Smooth muscle cell (in vitro differentiated cells): ENCODE results near the gene FAM53B. TPM values are rescaled to one million over a fixed set of nuclear protein-coding genes. Genes with fewer than 3 reads are reported as not detected.

ENCODE experiments used
- DNase-seq: peaks from one replicate; lab custom pipeline; 2025; ENCODE audit not compliant: unreplicated experiment; lab: John Stamatoyannopoulos, UW
- H2AFZ ChIP-seq: fragments of 200-600 bp; sonication (generic); 2 replicates; pipeline ENCODE4 v1.6.0; 2016; ENCODE audit warnings: antibody characterized with exemption, low read depth, mild to moderate bottlenecking
- H3F3A ChIP-seq: fragments of 200-600 bp; sonication (generic); 2 replicates; pipeline ENCODE4 v1.6.0; 2017; ENCODE audit warnings: antibody characterized with exemption, low read depth
- H3K27ac ChIP-seq: fragments of 200-600 bp; sonication (generic); 2 replicates; pipeline ENCODE4 v1.5.1; 2016; ENCODE audit warnings: low read depth, mild to moderate bottlenecking
- H3K27me3 ChIP-seq: fragments of 200-600 bp; sonication (generic); 2 replicates; pipeline ENCODE4 v1.6.1; 2016; ENCODE audit warnings: low read depth, mild to moderate bottlenecking
- H3K36me3 ChIP-seq: fragments of 200-600 bp; sonication (generic); 2 replicates; pipeline ENCODE4 v1.5.1; 2016; ENCODE audit warnings: low read depth
- H3K4me1 ChIP-seq: fragments of 200-600 bp; sonication (generic); 2 replicates; pipeline ENCODE4 v1.5.1; 2016; ENCODE audit warnings: low read depth
- H3K4me2 ChIP-seq: fragments of 200-600 bp; sonication (generic); 2 replicates; pipeline ENCODE4 v1.6.0; 2016; ENCODE audit warnings: mild to moderate bottlenecking
- H3K4me3 ChIP-seq: fragments of 200-600 bp; sonication (generic); 2 replicates; pipeline ENCODE4 v1.5.1; 2016; ENCODE audit warnings: mild to moderate bottlenecking
- H3K79me2 ChIP-seq: fragments of 200-600 bp; sonication (generic); 2 replicates; pipeline ENCODE4 v1.6.0; 2016; ENCODE audit warnings: low read depth, mild to moderate bottlenecking
- H3K9ac ChIP-seq: fragments of 200-600 bp; sonication (generic); 2 replicates; pipeline ENCODE4 v1.6.0; 2016; ENCODE audit warnings: low read depth
- H3K9me3 ChIP-seq: fragments of 200-600 bp; sonication (generic); replicated peaks from 2 replicates; pipeline ENCODE4 v1.5.1; 2016; ENCODE audit warnings: low read depth
- H4K20me1 ChIP-seq: fragments of 200-600 bp; sonication (generic); 2 replicates; pipeline ENCODE4 v1.6.0; 2016; ENCODE audit warnings: low read depth
- CTCF ChIP-seq: fragments of 200-600 bp; sonication (generic); IDR thresholded peaks from 2 replicates; pipeline ENCODE4 v1.5.1; 2017; ENCODE audit warnings: borderline replicate concordance, mild to moderate bottlenecking, antibody characterized with exemption; ENCODE audit not compliant: insufficient read depth, poor library complexity, severe bottlenecking
- WGBS: methylation state at CpG from one replicate; pipeline ENCODE4 v1.1.7; 2016; ENCODE audit warnings: low lambda C conversion rate; 5-methylcytosine and 5-hydroxymethylcytosine counted together
- polyA plus RNA-seq: library from polyadenylated mRNA; unstranded; fragments of >200 nt; fragmentation: Nextera tagmentation; extraction: Ambion mirVana; gene quantifications from 2 replicates; pipeline ENCODE4 v1.2.1, GENCODE V29; 2016
- total RNA-seq: library from RNA; depleted of rRNA; stranded (reverse); fragments of >200 nt; gene quantifications from 2 replicates; pipeline ENCODE4 v1.2.3, GENCODE V29; 2014

FAM53B gene
- total and polyA plus RNA-seq, 2 experiments from 2014 or later = 5.5 to 6.2 TPM

- H3K9me3 ChIP-seq = no peaks in the 10 kb centered on the region
Observed at GRCh38 chr10:124629842-124630241, 114.3 kb downstream of the FAM53B start.

GRCh38 chr10:124629415-124629814 is 114.8 kb downstream of the FAM53B start:
- no peaks in the 10 kb centered on the region for H3F3A ChIP-seq
- no peaks in the 10 kb centered on the region for H3K36me3 ChIP-seq
- no peak overlapping the region for H2AFZ ChIP-seq
- H3K79me2 ChIP-seq = peaks cover 4% of the 10 kb centered on the region
- no peaks in the 10 kb centered on the region for H3K9me3 ChIP-seq
- H3K4me2 ChIP-seq = no peak overlapping the region
- no peaks in the 10 kb centered on the region for H3K27me3 ChIP-seq
- TF ChIP-seq CTCF = no peak
- no peak overlapping the region for H3K27ac ChIP-seq
- peaks cover 6% of the 10 kb centered on the region for H3K4me1 ChIP-seq
- no peak for DNase-seq
- H3K9ac ChIP-seq = no peak overlapping the region
- peaks cover 74% of the 10 kb centered on the region for H4K20me1 ChIP-seq
- no peak overlapping the region for H3K4me3 ChIP-seq
- WGBS = 80% methylated on average over 6 of the region's 6 CpGs

More at GRCh38 chr10:124629842-124630241, 114.3 kb downstream of the FAM53B start:
- H3K4me2 ChIP-seq = no peak overlapping the region
- no peak for DNase-seq
- no peaks in the 10 kb centered on the region for H3K36me3 ChIP-seq
- no peak overlapping the region for H2AFZ ChIP-seq
- no peak overlapping the region for H3K9ac ChIP-seq
- peaks cover 4% of the 10 kb centered on the region for H3K79me2 ChIP-seq
- H3F3A ChIP-seq = no peaks in the 10 kb centered on the region
- no peak overlapping the region for H3K27ac ChIP-seq
- no peak overlapping the region for H3K4me3 ChIP-seq
- peaks cover 72% of the 10 kb centered on the region for H4K20me1 ChIP-seq
- WGBS = 94% methylated on average over 6 of the region's 6 CpGs
- H3K27me3 ChIP-seq = no peaks in the 10 kb centered on the region
- peaks cover 6% of the 10 kb centered on the region for H3K4me1 ChIP-seq
- TF ChIP-seq CTCF = no peak

GRCh38 chr10:124628676-124629021 is 115.5 kb downstream of the FAM53B start:
- TF ChIP-seq CTCF = no peak
- Histone ChIP-seq H2AFZ (no peak overlapping the region), H3K27ac (no peak overlapping the region), H3K27me3 (no peaks in the 10 kb centered on the region), H3K79me2 (no peaks in the 10 kb centered on the region), H3K4me1 (peaks cover 6% of the 10 kb centered on the region), H3K36me3 (no peaks in the 10 kb centered on the region), H3K4me2 (no peak overlapping the region), H3K9me3 (no peaks in the 10 kb centered on the region), H3F3A (no peaks in the 10 kb centered on the region), H4K20me1 (peaks cover 80% of the 10 kb centered on the region), H3K9ac (no peak overlapping the region), H3K4me3 (no peak overlapping the region)
- DNase-seq = no peak
- 96% methylated on average over 9 of the region's 9 CpGs for WGBS

- DNase-seq = no peak
- no peaks in the 10 kb centered on the region for H3K36me3 ChIP-seq
- WGBS = 89% methylated on average over 12 of the region's 12 CpGs
- peaks cover 77% of the 10 kb centered on the region for H4K20me1 ChIP-seq
- no peak for TF ChIP-seq CTCF
- no peaks in the 10 kb centered on the region for H3F3A ChIP-seq
- H3K79me2 ChIP-seq = no peaks in the 10 kb centered on the region
- no peak overlapping the region for H3K4me3 ChIP-seq
- no peak overlapping the region for H3K27ac ChIP-seq
- H3K4me1 ChIP-seq = peaks cover 6% of the 10 kb centered on the region
- H2AFZ ChIP-seq = no peak overlapping the region
- no peaks in the 10 kb centered on the region for H3K27me3 ChIP-seq
- no peak overlapping the region for H3K9ac ChIP-seq
- no peaks in the 10 kb centered on the region for H3K9me3 ChIP-seq
- no peak overlapping the region for H3K4me2 ChIP-seq
Observed at GRCh38 chr10:124627866-124628675, 116.1 kb downstream of the FAM53B start.
